Endothelial cell of umbilical vein (primary cell): Measurements from ENCODE around the gene ACSS1. TPM values are rescaled to one million over a fixed set of nuclear protein-coding genes. Genes with fewer than 3 reads are reported as not detected.

Experiments
- BruUV-seq: library from RNA; stranded (reverse); fragments of 400-500 nt; replicated peaks from 2 replicates; lab custom pipeline; 2021; lab: Mats Ljungman, UMichigan
- CTCF ChIA-PET: fragments of 300-600, 350-600 bp; sonication (Branson Sonifier 250); formaldehyde crosslinking; loops from one replicate; lab custom pipeline; 2021; ENCODE audit warnings: antibody characterized with exemption, inconsistent platforms; lab: Charles Lee
- POLR2A ChIA-PET: fragments of 300-600, 350-600 bp; sonication (Branson Sonifier 250); formaldehyde crosslinking; loops from one replicate; lab custom pipeline; 2021; ENCODE audit warnings: antibody characterized with exemption, inconsistent platforms; lab: Charles Lee
- DNase-seq: peaks from one replicate; pipeline ENCODE4 v3.0.0-alpha.2; 2011; ENCODE audit warnings: low read depth, low spot score
- FAIRE-seq: peaks from 2 replicates; lab custom pipeline; 2011; peaks lifted over from hg19 to GRCh38; lab: Jason Lieb, UNC
- H2AFZ ChIP-seq: 2 replicates; pipeline ENCODE4 v1.6.0; 2012; ENCODE audit warnings: low read depth, low read length, control low read depth, inconsistent platforms
- H3K27ac ChIP-seq: 2 replicates; pipeline ENCODE4 v1.5.1; 2011; ENCODE audit warnings: low read depth, mild to moderate bottlenecking, control low read depth, low read length, moderate library complexity; ENCODE audit not compliant: insufficient read depth
- H3K27me3 ChIP-seq, 2 experiments: 2 replicates each; pipeline versions ENCODE4 v1.6.0 to v1.6.1; 2011; ENCODE audit warnings: low read length in 2 of 2, mixed read lengths in 1 of 2; ENCODE audit not compliant: control insufficient read depth in 2 of 2, insufficient read depth in 2 of 2
- H3K36me3 ChIP-seq, 2 experiments: 2 replicates in 1 of 2; 3 replicates in 1 of 2; pipeline ENCODE4 v1.5.1; 2011; ENCODE audit warnings: low read length in 2 of 2, mild to moderate bottlenecking in 1 of 2, moderate library complexity in 1 of 2; ENCODE audit not compliant: control insufficient read depth in 2 of 2, insufficient read depth in 2 of 2; ENCODE audit errors: extremely low read depth in 1 of 2
- H3K4me1 ChIP-seq: 3 replicates; pipeline ENCODE4 v1.5.1; 2011; ENCODE audit warnings: mild to moderate bottlenecking, low read length; ENCODE audit not compliant: control insufficient read depth, insufficient read depth; ENCODE audit errors: extremely low read depth
- H3K4me2 ChIP-seq: 2 replicates; pipeline ENCODE4 v1.6.1; 2011; ENCODE audit warnings: low read length, control low read depth, mixed read lengths; ENCODE audit not compliant: insufficient read depth
- H3K4me3 ChIP-seq, 3 experiments: fragments of 200-600 bp in 1 of 3; sonication (generic), shearing (Covaris generic) in 1 of 3; replicated peaks in 1 of 3; 2 replicates each; pipeline ENCODE4 v1.5.1; 2011 to 2016; ENCODE audit warnings: control low read depth in 3 of 3, low read length in 3 of 3, mild to moderate bottlenecking in 2 of 3, inconsistent platforms in 1 of 3, low read depth in 1 of 3, moderate library complexity in 1 of 3; ENCODE audit not compliant: insufficient read depth in 1 of 3
- H3K79me2 ChIP-seq: 2 replicates; pipeline ENCODE4 v1.6.0; 2012; ENCODE audit warnings: low read length, inconsistent platforms; ENCODE audit not compliant: control insufficient read depth, insufficient read depth
- H3K9ac ChIP-seq: replicated peaks from 2 replicates; pipeline ENCODE3; 2011; ENCODE audit warnings: low read length, control low read depth; ENCODE audit not compliant: insufficient read depth; ENCODE audit errors: extremely low read depth
- H3K9me1 ChIP-seq: replicated peaks from 3 replicates; pipeline ENCODE4 v1.6.0; 2011; ENCODE audit warnings: mild to moderate bottlenecking, low read length; ENCODE audit not compliant: control insufficient read depth, insufficient read depth; ENCODE audit errors: extremely low read depth
- H3K9me3 ChIP-seq: replicated peaks from 2 replicates; pipeline ENCODE4 v1.5.1; 2012; ENCODE audit warnings: low read length, inconsistent platforms; ENCODE audit not compliant: control insufficient read depth, insufficient read depth
- H4K20me1 ChIP-seq: replicated peaks from 2 replicates; pipeline ENCODE3; 2011; ENCODE audit warnings: mild to moderate bottlenecking, low read length; ENCODE audit not compliant: control insufficient read depth, insufficient read depth; ENCODE audit errors: extremely low read depth
- CTCF ChIP-seq, 2 donors: IDR thresholded peaks; 1 replicate in 1 of 2; 2 replicates in 1 of 2; pipeline ENCODE4 v1.5.1; 2011; ENCODE audit warnings: low read length in 2 of 2, mild to moderate bottlenecking in 2 of 2, moderate library complexity in 2 of 2, control low read depth in 1 of 2, inconsistent platforms in 1 of 2, low read depth in 1 of 2; ENCODE audit not compliant: insufficient read depth in 1 of 2; ENCODE audit errors: extremely low read depth in 1 of 2
- EZH2 ChIP-seq: IDR thresholded peaks from 2 replicates; pipeline ENCODE4 v1.6.1; 2012; ENCODE audit warnings: borderline replicate concordance, low read depth, mild to moderate bottlenecking, moderate library complexity, low read length, inconsistent platforms; ENCODE audit not compliant: severe bottlenecking
- FOS ChIP-seq: IDR thresholded peaks from 2 replicates; pipeline ENCODE4 v1.6.1; 2011; ENCODE audit warnings: mild to moderate bottlenecking, low read length, moderate library complexity, borderline replicate concordance; ENCODE audit not compliant: insufficient read depth
- GATA2 ChIP-seq: IDR thresholded peaks from 2 replicates; pipeline ENCODE4 v1.7.0; 2011; ENCODE audit warnings: low read depth, mild to moderate bottlenecking, moderate library complexity, mixed read lengths, low read length; ENCODE audit not compliant: insufficient read length, insufficient read depth
- JUN ChIP-seq: IDR thresholded peaks from 2 replicates; pipeline ENCODE4 v1.6.1; 2011; ENCODE audit warnings: borderline replicate concordance, low read depth; ENCODE audit not compliant: insufficient read length, insufficient read depth
- MAX ChIP-seq: IDR thresholded peaks from 2 replicates; pipeline ENCODE4 v1.6.1; 2011; ENCODE audit not compliant: insufficient read depth, insufficient read length
- MYC ChIP-seq: IDR thresholded peaks from one replicate; pipeline ENCODE4 v1.6.1; 2011; ENCODE audit warnings: mild to moderate bottlenecking, low read depth, low read length
- POLR2A ChIP-seq: IDR thresholded peaks from 2 replicates; pipeline ENCODE4 v1.6.1; 2012; ENCODE audit warnings: low read depth, mild to moderate bottlenecking, control low read depth, low read length
- POLR2AphosphoS5 ChIP-seq: IDR thresholded peaks from 2 replicates; pipeline ENCODE4 v1.6.1; 2012; ENCODE audit warnings: low read depth, mild to moderate bottlenecking, control low read depth, low read length, moderate library complexity; ENCODE audit not compliant: insufficient read depth
- dilution Hi-C: fragments of 300-500 bp; cut with MboI; formaldehyde crosslinking; loops from one replicate; pipeline ENCODE4 v1.15.0; 2019; ENCODE audit warnings: low sequenced_read_pairs; ENCODE audit not compliant: extremely low pct_ligation_motif_present
- intact Hi-C: fragments of 100-400 bp; cut with micrococcal nuclease; formaldehyde crosslinking; loops from one replicate; pipeline ENCODE4 v1.10.0; 2022
- polyA plus RNA-seq, 4 experiments: library from polyadenylated mRNA; depleted of rRNA in 3 of 4; stranded (reverse) in 3 of 4; unstranded in 1 of 4; fragments of >200 nt; gene quantifications; 2 replicates each; pipeline versions ENCODE4 v1.2.1 to v1.2.3, GENCODE V29; 2011 to 2012; ENCODE audit warnings: missing spikeins in 1 of 4
- total RNA-seq: library from RNA; stranded (reverse); gene quantifications from 2 replicates; pipeline ENCODE4 v1.2.3, GENCODE V29; 2021

The ACSS1 gene
- total and polyA plus RNA-seq, 2 donors (not counting 3 experiments of a cell fraction or from before 2014, with no cell fraction given), result 6.2 to 17.9 TPM

GRCh38 chr20:25100914-25101313 lies 43.0 kb upstream of the ACSS1 start:
- Histone ChIP-seq H3K9me3 (no peaks in the 10 kb centered on the region), H3K4me1 (no peaks in the 10 kb centered on the region), H3K27me3 (peaks cover 0 to 4% of the 10 kb centered on the region in 2 experiments), H3K9ac (no peak overlapping the region), H3K4me2 (no peak overlapping the region), H3K36me3 (no peaks in the 10 kb centered on the region), H3K4me3 (no peak overlapping the region), H3K9me1 (no peaks in the 10 kb centered on the region), H3K79me2 (no peaks in the 10 kb centered on the region), H2AFZ (no peak overlapping the region), H4K20me1 (no peaks in the 10 kb centered on the region), H3K27ac (no peak overlapping the region)
- no TSS peak for BruUV-seq
- ChIA-PET CTCF (interaction anchor here (0.9 kb wide), 1 partner anchor 39 kb away, joined by 3 read pairs; no protein-coding TSS in a partner anchor), POLR2A (no interaction called here)
- DNase-seq (no peak), FAIRE-seq (no peak)
- intact Hi-C loops (no loop called here), dilution Hi-C loops (no loop called here)
- no peak for TF ChIP-seq POLR2A
- TF ChIP-seq MYC, result no peak
- no peak for TF ChIP-seq CTCF (IDR thresholded peaks at IDR 0.05; ENCODE audit: extremely low read depth in 1 of 2, insufficient read depth in 1 of 2, low read depth in 1 of 2, low read length in 2 of 2)
- no peak for TF ChIP-seq JUN
- no peak for TF ChIP-seq EZH2
- TF ChIP-seq POLR2AphosphoS5, result no peak
- TF ChIP-seq GATA2, result no peak
- TF ChIP-seq MAX, result no peak
- TF ChIP-seq FOS, result no peak
